Endothelial cell of umbilical vein (primary cell): ENCODE results near the gene CARMIL1. TPM values are rescaled to one million over a fixed set of nuclear protein-coding genes. Genes with fewer than 3 reads are reported as not detected.

Experiments
- BruUV-seq: library from RNA; stranded (reverse); fragments of 400-500 nt; replicated peaks from 2 replicates; lab custom pipeline; 2021; lab: Mats Ljungman, UMichigan
- CTCF ChIA-PET: fragments of 300-600, 350-600 bp; sonication (Branson Sonifier 250); formaldehyde crosslinking; loops from one replicate; lab custom pipeline; 2021; ENCODE audit warnings: antibody characterized with exemption, inconsistent platforms; lab: Charles Lee
- POLR2A ChIA-PET: fragments of 300-600, 350-600 bp; sonication (Branson Sonifier 250); formaldehyde crosslinking; loops from one replicate; lab custom pipeline; 2021; ENCODE audit warnings: antibody characterized with exemption, inconsistent platforms; lab: Charles Lee
- DNase-seq: peaks from one replicate; pipeline ENCODE4 v3.0.0-alpha.2; 2011; ENCODE audit warnings: low read depth, low spot score
- FAIRE-seq: peaks from 2 replicates; lab custom pipeline; 2011; peaks lifted over from hg19 to GRCh38; lab: Jason Lieb, UNC
- H2AFZ ChIP-seq: 2 replicates; pipeline ENCODE4 v1.6.0; 2012; ENCODE audit warnings: low read depth, low read length, control low read depth, inconsistent platforms
- H3K27ac ChIP-seq: 2 replicates; pipeline ENCODE4 v1.5.1; 2011; ENCODE audit warnings: low read depth, mild to moderate bottlenecking, control low read depth, low read length, moderate library complexity; ENCODE audit not compliant: insufficient read depth
- H3K27me3 ChIP-seq, 2 experiments: 2 replicates each; pipeline versions ENCODE4 v1.6.0 to v1.6.1; 2011; ENCODE audit warnings: low read length in 2 of 2, mixed read lengths in 1 of 2; ENCODE audit not compliant: control insufficient read depth in 2 of 2, insufficient read depth in 2 of 2
- H3K36me3 ChIP-seq, 2 experiments: 2 replicates in 1 of 2; 3 replicates in 1 of 2; pipeline ENCODE4 v1.5.1; 2011; ENCODE audit warnings: low read length in 2 of 2, mild to moderate bottlenecking in 1 of 2, moderate library complexity in 1 of 2; ENCODE audit not compliant: control insufficient read depth in 2 of 2, insufficient read depth in 2 of 2; ENCODE audit errors: extremely low read depth in 1 of 2
- H3K4me1 ChIP-seq: 3 replicates; pipeline ENCODE4 v1.5.1; 2011; ENCODE audit warnings: mild to moderate bottlenecking, low read length; ENCODE audit not compliant: control insufficient read depth, insufficient read depth; ENCODE audit errors: extremely low read depth
- H3K4me2 ChIP-seq: 2 replicates; pipeline ENCODE4 v1.6.1; 2011; ENCODE audit warnings: low read length, control low read depth, mixed read lengths; ENCODE audit not compliant: insufficient read depth
- H3K4me3 ChIP-seq, 3 experiments: fragments of 200-600 bp in 1 of 3; sonication (generic), shearing (Covaris generic) in 1 of 3; replicated peaks in 1 of 3; 2 replicates each; pipeline ENCODE4 v1.5.1; 2011 to 2016; ENCODE audit warnings: control low read depth in 3 of 3, low read length in 3 of 3, mild to moderate bottlenecking in 2 of 3, inconsistent platforms in 1 of 3, low read depth in 1 of 3, moderate library complexity in 1 of 3; ENCODE audit not compliant: insufficient read depth in 1 of 3
- H3K79me2 ChIP-seq: 2 replicates; pipeline ENCODE4 v1.6.0; 2012; ENCODE audit warnings: low read length, inconsistent platforms; ENCODE audit not compliant: control insufficient read depth, insufficient read depth
- H3K9ac ChIP-seq: replicated peaks from 2 replicates; pipeline ENCODE3; 2011; ENCODE audit warnings: low read length, control low read depth; ENCODE audit not compliant: insufficient read depth; ENCODE audit errors: extremely low read depth
- H3K9me1 ChIP-seq: replicated peaks from 3 replicates; pipeline ENCODE4 v1.6.0; 2011; ENCODE audit warnings: mild to moderate bottlenecking, low read length; ENCODE audit not compliant: control insufficient read depth, insufficient read depth; ENCODE audit errors: extremely low read depth
- H3K9me3 ChIP-seq: replicated peaks from 2 replicates; pipeline ENCODE4 v1.5.1; 2012; ENCODE audit warnings: low read length, inconsistent platforms; ENCODE audit not compliant: control insufficient read depth, insufficient read depth
- H4K20me1 ChIP-seq: replicated peaks from 2 replicates; pipeline ENCODE3; 2011; ENCODE audit warnings: mild to moderate bottlenecking, low read length; ENCODE audit not compliant: control insufficient read depth, insufficient read depth; ENCODE audit errors: extremely low read depth
- EZH2 ChIP-seq: IDR thresholded peaks from 2 replicates; pipeline ENCODE4 v1.6.1; 2012; ENCODE audit warnings: borderline replicate concordance, low read depth, mild to moderate bottlenecking, moderate library complexity, low read length, inconsistent platforms; ENCODE audit not compliant: severe bottlenecking
- FOS ChIP-seq: IDR thresholded peaks from 2 replicates; pipeline ENCODE4 v1.6.1; 2011; ENCODE audit warnings: mild to moderate bottlenecking, low read length, moderate library complexity, borderline replicate concordance; ENCODE audit not compliant: insufficient read depth
- GATA2 ChIP-seq: IDR thresholded peaks from 2 replicates; pipeline ENCODE4 v1.7.0; 2011; ENCODE audit warnings: low read depth, mild to moderate bottlenecking, moderate library complexity, mixed read lengths, low read length; ENCODE audit not compliant: insufficient read length, insufficient read depth
- JUN ChIP-seq: IDR thresholded peaks from 2 replicates; pipeline ENCODE4 v1.6.1; 2011; ENCODE audit warnings: borderline replicate concordance, low read depth; ENCODE audit not compliant: insufficient read length, insufficient read depth
- MYC ChIP-seq: IDR thresholded peaks from one replicate; pipeline ENCODE4 v1.6.1; 2011; ENCODE audit warnings: mild to moderate bottlenecking, low read depth, low read length
- POLR2A ChIP-seq: IDR thresholded peaks from 2 replicates; pipeline ENCODE4 v1.6.1; 2012; ENCODE audit warnings: low read depth, mild to moderate bottlenecking, control low read depth, low read length
- POLR2AphosphoS5 ChIP-seq: IDR thresholded peaks from 2 replicates; pipeline ENCODE4 v1.6.1; 2012; ENCODE audit warnings: low read depth, mild to moderate bottlenecking, control low read depth, low read length, moderate library complexity; ENCODE audit not compliant: insufficient read depth
- dilution Hi-C: fragments of 300-500 bp; cut with MboI; formaldehyde crosslinking; loops from one replicate; pipeline ENCODE4 v1.15.0; 2019; ENCODE audit warnings: low sequenced_read_pairs; ENCODE audit not compliant: extremely low pct_ligation_motif_present
- intact Hi-C: fragments of 100-400 bp; cut with micrococcal nuclease; formaldehyde crosslinking; loops from one replicate; pipeline ENCODE4 v1.10.0; 2022
- polyA plus RNA-seq, 4 experiments: library from polyadenylated mRNA; depleted of rRNA in 3 of 4; stranded (reverse) in 3 of 4; unstranded in 1 of 4; fragments of >200 nt; gene quantifications; 2 replicates each; pipeline versions ENCODE4 v1.2.1 to v1.2.3, GENCODE V29; 2011 to 2012; ENCODE audit warnings: missing spikeins in 1 of 4
- total RNA-seq: library from RNA; stranded (reverse); gene quantifications from 2 replicates; pipeline ENCODE4 v1.2.3, GENCODE V29; 2021
- TF ChIP-seq, protein P1 (sequence below), 2 donors: IDR thresholded peaks; 1 replicate in 1 of 2; 2 replicates in 1 of 2; pipeline ENCODE4 v1.5.1; 2011; ENCODE audit warnings: low read length in 2 of 2, mild to moderate bottlenecking in 2 of 2, moderate library complexity in 2 of 2, control low read depth in 1 of 2, inconsistent platforms in 1 of 2, low read depth in 1 of 2; ENCODE audit not compliant: insufficient read depth in 1 of 2; ENCODE audit errors: extremely low read depth in 1 of 2
- TF ChIP-seq, protein P2 (sequence below): IDR thresholded peaks from 2 replicates; pipeline ENCODE4 v1.6.1; 2011; ENCODE audit not compliant: insufficient read depth, insufficient read length

Gene CARMIL1
- total and polyA plus RNA-seq, 2 donors (not counting 3 experiments of a cell fraction or from before 2014, with no cell fraction given): 1.3 to 8.7 TPM

GRCh38 chr6:25553502-25553901 lies 274.3 kb downstream of the CARMIL1 start:
- H2AFZ ChIP-seq: no peak overlapping the region
- H3K9ac ChIP-seq: no peak overlapping the region
- no peaks in the 10 kb centered on the region for H3K79me2 ChIP-seq
- H3K4me1 ChIP-seq: no peaks in the 10 kb centered on the region
- H3K4me2 ChIP-seq: no peak overlapping the region
- no peaks in the 10 kb centered on the region for H3K36me3 ChIP-seq
- no peaks in the 10 kb centered on the region for H3K27me3 ChIP-seq
- DNase-seq (no peak), FAIRE-seq (no peak)
- ChIA-PET CTCF (interaction anchor here (1.2 to 6.2 kb wide), 2 partner anchors 14 to 275 kb away, joined by 4 to 62 read pairs; no protein-coding TSS in a partner anchor), POLR2A (no interaction called here)
- intact Hi-C loops: no loop called here
- no TSS peak for BruUV-seq
- dilution Hi-C loops: no loop called here
- no peaks in the 10 kb centered on the region for H4K20me1 ChIP-seq
- H3K27ac ChIP-seq: no peak overlapping the region
- H3K4me3 ChIP-seq: no peak overlapping the region
- no peaks in the 10 kb centered on the region for H3K9me1 ChIP-seq
- H3K9me3 ChIP-seq: no peaks in the 10 kb centered on the region
- no peak for TF ChIP-seq EZH2
- no peak for TF ChIP-seq GATA2
- TF ChIP-seq, protein P1, sequence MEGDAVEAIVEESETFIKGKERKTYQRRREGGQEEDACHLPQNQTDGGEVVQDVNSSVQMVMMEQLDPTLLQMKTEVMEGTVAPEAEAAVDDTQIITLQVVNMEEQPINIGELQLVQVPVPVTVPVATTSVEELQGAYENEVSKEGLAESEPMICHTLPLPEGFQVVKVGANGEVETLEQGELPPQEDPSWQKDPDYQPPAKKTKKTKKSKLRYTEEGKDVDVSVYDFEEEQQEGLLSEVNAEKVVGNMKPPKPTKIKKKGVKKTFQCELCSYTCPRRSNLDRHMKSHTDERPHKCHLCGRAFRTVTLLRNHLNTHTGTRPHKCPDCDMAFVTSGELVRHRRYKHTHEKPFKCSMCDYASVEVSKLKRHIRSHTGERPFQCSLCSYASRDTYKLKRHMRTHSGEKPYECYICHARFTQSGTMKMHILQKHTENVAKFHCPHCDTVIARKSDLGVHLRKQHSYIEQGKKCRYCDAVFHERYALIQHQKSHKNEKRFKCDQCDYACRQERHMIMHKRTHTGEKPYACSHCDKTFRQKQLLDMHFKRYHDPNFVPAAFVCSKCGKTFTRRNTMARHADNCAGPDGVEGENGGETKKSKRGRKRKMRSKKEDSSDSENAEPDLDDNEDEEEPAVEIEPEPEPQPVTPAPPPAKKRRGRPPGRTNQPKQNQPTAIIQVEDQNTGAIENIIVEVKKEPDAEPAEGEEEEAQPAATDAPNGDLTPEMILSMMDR (IDR thresholded peaks at IDR 0.05; ENCODE audit: extremely low read depth in 1 of 2, insufficient read depth in 1 of 2, low read depth in 1 of 2, low read length in 2 of 2): no peak
- TF ChIP-seq POLR2A: no peak
- TF ChIP-seq JUN: no peak
- TF ChIP-seq FOS: no peak
- TF ChIP-seq, protein P2, sequence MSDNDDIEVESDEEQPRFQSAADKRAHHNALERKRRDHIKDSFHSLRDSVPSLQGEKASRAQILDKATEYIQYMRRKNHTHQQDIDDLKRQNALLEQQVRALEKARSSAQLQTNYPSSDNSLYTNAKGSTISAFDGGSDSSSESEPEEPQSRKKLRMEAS: no peak
- no peak for TF ChIP-seq POLR2AphosphoS5
- TF ChIP-seq MYC: no peak
